ENCODE data around the gene TMEM184B.

Gene TMEM184B

GRCh38 chr22:38202437-38203089 is 70.2 kb downstream of the TMEM184B start:
- Histone ChIP-seq H3K9me3 (ENCODE audit: insufficient read depth, low read depth, low read length) (no peaks in the 10 kb centered on the region), H2BK120ac (ENCODE audit: insufficient read depth, low read length, poor library complexity) (no peak overlapping the region), H2AK5ac (ENCODE audit: low read length) (no peak overlapping the region), H3K14ac (ENCODE audit: low read length) (peak overlapping the region; percentile 67), H3K4me2 (ENCODE audit: low read length) (peak overlapping the region; percentile 96), H3K79me2 (ENCODE audit: control insufficient read depth, insufficient read depth, low read length, poor library complexity) (peaks cover 11% of the 10 kb centered on the region), H3K9ac (ENCODE audit: low read length) (peak overlapping the region; percentile 71), H3K18ac (ENCODE audit: low read length) (peak overlapping the region; percentile 83), H4K8ac (ENCODE audit: low read depth, low read length) (peak overlapping the region; percentile 32), H3K36me3 (ENCODE audit: control insufficient read depth in 1 of 2, insufficient read depth in 2 of 2, low read length in 2 of 2) (peaks cover 0 to 5% of the 10 kb centered on the region in 2 experiments), H3K23ac (ENCODE audit: low read length) (no peak overlapping the region), H3K4me1 (ENCODE audit: control insufficient read depth in 1 of 2, insufficient read depth in 2 of 2, low read length in 2 of 2) (peaks cover 12% of the 10 kb centered on the region in 2 experiments), H3K27me3 (ENCODE audit: insufficient read depth, low read length) (no peaks in the 10 kb centered on the region), H2AFZ (ENCODE audit: insufficient read depth, low read length, poor library complexity) (peak overlapping the region; percentile 33), H2BK12ac (ENCODE audit: low read length) (no peak overlapping the region), H3K4ac (ENCODE audit: low read depth, low read length) (peak overlapping the region; percentile 35), H3K79me1 (ENCODE audit: low read length) (peaks cover 17% of the 10 kb centered on the region), H2BK5ac (ENCODE audit: low read depth, low read length, poor library complexity) (peak overlapping the region; percentile 66), H4K91ac (ENCODE audit: low read depth, low read length) (peak overlapping the region; percentile 53), H4K12ac (ENCODE audit: low read depth, low read length) (peak overlapping the region; percentile 6), H3K27ac (ENCODE audit: low read depth, low read length) (peak overlapping the region; percentile 75), H3K4me3 (ENCODE audit: low read depth, low read length) (peak overlapping the region; percentile 88)
- no CpG with 5 or more reads among the region's 74 CpGs for WGBS (ENCODE audit: extremely low coverage, insufficient coverage, insufficient read length)
- peak in 1 of 2 donors; percentile 73 for DNase-seq

- Histone ChIP-seq H2BK12ac (ENCODE audit: low read length) (peak within 1 kb of the TSS; percentile 83), H2BK120ac (ENCODE audit: insufficient read depth, low read length, poor library complexity) (peak within 1 kb of the TSS; percentile 70), H2AK5ac (ENCODE audit: low read length) (peak within 1 kb of the TSS; percentile 55), H3K9ac (ENCODE audit: low read length) (peak within 1 kb of the TSS; percentile 71), H3K4ac (ENCODE audit: low read depth, low read length) (peak within 1 kb of the TSS; percentile 35), H3K36me3 (ENCODE audit: control insufficient read depth in 1 of 2, insufficient read depth in 2 of 2, low read length in 2 of 2) (peaks cover 0 to 5% of the 10 kb centered on the region in 2 experiments), H3K4me3 (ENCODE audit: low read depth, low read length) (peak within 1 kb of the TSS; percentile 88), H3K18ac (ENCODE audit: low read length) (peak within 1 kb of the TSS; percentile 83), H2AFZ (ENCODE audit: insufficient read depth, low read length, poor library complexity) (peak within 1 kb of the TSS; percentile 73), H3K79me2 (ENCODE audit: control insufficient read depth, insufficient read depth, low read length, poor library complexity) (peaks cover 11% of the 10 kb centered on the region), H2BK5ac (ENCODE audit: low read depth, low read length, poor library complexity) (peak within 1 kb of the TSS; percentile 66), H3K23ac (ENCODE audit: low read length) (no peak within 1 kb of the TSS), H4K12ac (ENCODE audit: low read depth, low read length) (peak within 1 kb of the TSS; percentile 69), H3K27ac (ENCODE audit: low read depth, low read length) (peak within 1 kb of the TSS; percentile 75), H3K79me1 (ENCODE audit: low read length) (peaks cover 17% of the 10 kb centered on the region), H4K91ac (ENCODE audit: low read depth, low read length) (peak within 1 kb of the TSS; percentile 53), H4K8ac (ENCODE audit: low read depth, low read length) (peak within 1 kb of the TSS; percentile 85), H3K27me3 (ENCODE audit: insufficient read depth, low read length) (no peaks in the 10 kb centered on the region), H3K14ac (ENCODE audit: low read length) (peak within 1 kb of the TSS; percentile 67), H3K4me1 (ENCODE audit: control insufficient read depth in 1 of 2, insufficient read depth in 2 of 2, low read length in 2 of 2) (peaks cover 12% of the 10 kb centered on the region in 2 experiments), H3K4me2 (ENCODE audit: low read length) (peak within 1 kb of the TSS; percentile 96), H3K9me3 (ENCODE audit: insufficient read depth, low read depth, low read length) (no peaks in the 10 kb centered on the region)
- no CpG with 5 or more reads among the region's 85 CpGs for WGBS (ENCODE audit: extremely low coverage, insufficient coverage, insufficient read length)
- DNase-seq = peak; percentile 97 to 99
These were observed 70.9 kb downstream of the TMEM184B start, which contains the start of gene MAFF for GRCh38 chr22:38201711-38202436. MAFF (plus strand) TSS chr22:38201994; CDS start chr22:38213854, 11,860 bp downstream.

DNA sequence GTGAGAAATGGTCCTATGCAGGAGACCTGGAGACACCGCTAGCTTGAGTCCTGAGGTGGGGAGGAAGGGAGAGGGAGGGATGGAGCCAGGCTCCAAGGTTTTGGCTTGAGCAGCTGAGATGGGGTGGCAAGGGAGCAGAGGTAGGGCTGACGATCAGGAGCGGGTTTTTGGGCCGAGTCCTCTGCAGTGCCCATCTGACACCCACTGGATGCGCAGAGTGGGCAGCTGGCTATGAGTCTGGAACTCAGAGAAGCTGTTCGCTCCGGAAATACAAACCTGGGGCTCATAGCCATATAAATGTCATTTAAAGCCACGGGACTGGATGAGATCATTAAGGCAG is 71.5 kb downstream of the TMEM184B start:
- Histone ChIP-seq H3K36me3 (ENCODE audit: control insufficient read depth in 1 of 2, insufficient read depth in 2 of 2, low read length in 2 of 2) (peaks cover 0 to 5% of the 10 kb centered on the region in 2 experiments), H4K91ac (ENCODE audit: low read depth, low read length) (peak overlapping the region; percentile 29)

GRCh38 chr22:38199826-38200559 is 72.8 kb downstream of the TMEM184B start:
- no peak overlapping the region for H3K14ac ChIP-seq (ENCODE audit: low read length)
- no peak overlapping the region for H2BK12ac ChIP-seq (ENCODE audit: low read length)
- H2AFZ ChIP-seq (ENCODE audit: insufficient read depth, low read length, poor library complexity) = no peak overlapping the region
- H2BK5ac ChIP-seq (ENCODE audit: low read depth, low read length, poor library complexity) = no peak overlapping the region
- H3K79me2 ChIP-seq (ENCODE audit: control insufficient read depth, insufficient read depth, low read length, poor library complexity) = peaks cover 11% of the 10 kb centered on the region
- H3K9me3 ChIP-seq (ENCODE audit: insufficient read depth, low read depth, low read length) = no peaks in the 10 kb centered on the region
- H3K27ac ChIP-seq (ENCODE audit: low read depth, low read length) = no peak overlapping the region
- no peak overlapping the region for H2BK120ac ChIP-seq (ENCODE audit: insufficient read depth, low read length, poor library complexity)
- H2AK5ac ChIP-seq (ENCODE audit: low read length) = no peak overlapping the region
- H3K4me1 ChIP-seq (ENCODE audit: control insufficient read depth in 1 of 2, insufficient read depth in 2 of 2, low read length in 2 of 2) = peaks cover 12% of the 10 kb centered on the region in 2 experiments
- H4K91ac ChIP-seq (ENCODE audit: low read depth, low read length) = no peak overlapping the region
- no peak overlapping the region for H3K4ac ChIP-seq (ENCODE audit: low read depth, low read length)
- peak overlapping the region; percentile 40 for H3K23ac ChIP-seq (ENCODE audit: low read length)
- no peaks in the 10 kb centered on the region for H3K27me3 ChIP-seq (ENCODE audit: insufficient read depth, low read length)
- no peak for DNase-seq
- H3K4me2 ChIP-seq (ENCODE audit: low read length) = no peak overlapping the region
- peaks cover 17% of the 10 kb centered on the region for H3K79me1 ChIP-seq (ENCODE audit: low read length)
- no CpG with 5 or more reads among the region's 10 CpGs for WGBS (ENCODE audit: extremely low coverage, insufficient coverage, insufficient read length)
- no peak overlapping the region for H3K18ac ChIP-seq (ENCODE audit: low read length)
- no peaks in the 10 kb centered on the region for H3K36me3 ChIP-seq (ENCODE audit: control insufficient read depth in 1 of 2, insufficient read depth in 2 of 2, low read length in 2 of 2)
- H3K9ac ChIP-seq (ENCODE audit: low read length) = no peak overlapping the region
- H3K4me3 ChIP-seq (ENCODE audit: low read depth, low read length) = no peak overlapping the region
- H4K8ac ChIP-seq (ENCODE audit: low read depth, low read length) = no peak overlapping the region
- no peak overlapping the region for H4K12ac ChIP-seq (ENCODE audit: low read depth, low read length)

More for the DNA sequence above, 71.5 kb downstream of the TMEM184B start:
- Histone ChIP-seq H2BK12ac (ENCODE audit: low read length) (peak overlapping the region; percentile 83), H2AK5ac (ENCODE audit: low read length) (peak overlapping the region; percentile 55), H3K9me3 (ENCODE audit: insufficient read depth, low read depth, low read length) (no peaks in the 10 kb centered on the region), H3K4ac (ENCODE audit: low read depth, low read length) (no peak overlapping the region), H3K27ac (ENCODE audit: low read depth, low read length) (no peak overlapping the region), H3K4me2 (ENCODE audit: low read length) (peak overlapping the region; percentile 81), H3K79me1 (ENCODE audit: low read length) (peaks cover 17% of the 10 kb centered on the region), H4K8ac (ENCODE audit: low read depth, low read length) (peak overlapping the region; percentile 85), H2AFZ (ENCODE audit: insufficient read depth, low read length, poor library complexity) (peak overlapping the region; percentile 73), H3K4me1 (ENCODE audit: control insufficient read depth in 1 of 2, insufficient read depth in 2 of 2, low read length in 2 of 2) (peaks cover 12% of the 10 kb centered on the region in 2 experiments), H4K12ac (ENCODE audit: low read depth, low read length) (peak overlapping the region; percentile 69), H3K18ac (ENCODE audit: low read length) (peak overlapping the region; percentile 72), H3K27me3 (ENCODE audit: insufficient read depth, low read length) (no peaks in the 10 kb centered on the region), H2BK120ac (ENCODE audit: insufficient read depth, low read length, poor library complexity) (peak overlapping the region; percentile 70), H2BK5ac (ENCODE audit: low read depth, low read length, poor library complexity) (no peak overlapping the region), H3K79me2 (ENCODE audit: control insufficient read depth, insufficient read depth, low read length, poor library complexity) (peaks cover 11% of the 10 kb centered on the region), H3K4me3 (ENCODE audit: low read depth, low read length) (no peak overlapping the region), H3K9ac (ENCODE audit: low read length) (no peak overlapping the region), H3K23ac (ENCODE audit: low read length) (no peak overlapping the region), H3K14ac (ENCODE audit: low read length) (peak overlapping the region; percentile 45)
- no CpG with 5 or more reads among the region's 8 CpGs for WGBS (ENCODE audit: extremely low coverage, insufficient coverage, insufficient read length)
- DNase-seq = no peak

Measured in trophoblast cell (in vitro differentiated cells and primary cell).